ENCODE measurements around the gene ANKHD1.

DNA sequence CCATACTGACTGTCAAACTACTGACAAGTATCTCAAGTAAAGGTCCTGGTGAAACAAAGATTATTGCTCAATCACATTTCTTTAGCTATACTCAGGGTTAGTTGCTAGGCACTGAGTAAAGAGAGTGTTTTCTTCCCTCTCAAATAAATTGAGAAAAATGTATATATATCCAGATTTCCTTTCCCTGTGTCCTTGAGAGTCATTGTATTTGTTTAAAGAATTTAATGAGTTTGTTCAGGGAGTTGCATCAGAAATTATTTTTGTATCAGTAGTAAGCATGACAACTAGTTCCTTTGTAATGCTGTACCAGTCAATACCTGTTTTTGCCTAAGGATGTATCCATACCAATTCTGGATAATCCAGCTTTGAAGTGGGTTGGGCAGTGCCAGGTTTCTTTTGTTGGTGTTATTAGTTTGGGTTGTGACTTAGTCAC, 3.2 kb upstream of the ANKHD1 start:
- TF ChIP-seq, protein P1, sequence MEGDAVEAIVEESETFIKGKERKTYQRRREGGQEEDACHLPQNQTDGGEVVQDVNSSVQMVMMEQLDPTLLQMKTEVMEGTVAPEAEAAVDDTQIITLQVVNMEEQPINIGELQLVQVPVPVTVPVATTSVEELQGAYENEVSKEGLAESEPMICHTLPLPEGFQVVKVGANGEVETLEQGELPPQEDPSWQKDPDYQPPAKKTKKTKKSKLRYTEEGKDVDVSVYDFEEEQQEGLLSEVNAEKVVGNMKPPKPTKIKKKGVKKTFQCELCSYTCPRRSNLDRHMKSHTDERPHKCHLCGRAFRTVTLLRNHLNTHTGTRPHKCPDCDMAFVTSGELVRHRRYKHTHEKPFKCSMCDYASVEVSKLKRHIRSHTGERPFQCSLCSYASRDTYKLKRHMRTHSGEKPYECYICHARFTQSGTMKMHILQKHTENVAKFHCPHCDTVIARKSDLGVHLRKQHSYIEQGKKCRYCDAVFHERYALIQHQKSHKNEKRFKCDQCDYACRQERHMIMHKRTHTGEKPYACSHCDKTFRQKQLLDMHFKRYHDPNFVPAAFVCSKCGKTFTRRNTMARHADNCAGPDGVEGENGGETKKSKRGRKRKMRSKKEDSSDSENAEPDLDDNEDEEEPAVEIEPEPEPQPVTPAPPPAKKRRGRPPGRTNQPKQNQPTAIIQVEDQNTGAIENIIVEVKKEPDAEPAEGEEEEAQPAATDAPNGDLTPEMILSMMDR (IDR thresholded peaks at IDR 0.05; ENCODE audit: low read depth, low read length), result no peak
- no peak for TF ChIP-seq EZH2phosphoT487 (IDR thresholded peaks at IDR 0.05; ENCODE audit: low read depth)
